Fibroblast of lung (primary cell): ENCODE measurements around the gene CHST11. TPM values are rescaled to one million over a fixed set of nuclear protein-coding genes. Genes with fewer than 3 reads are reported as not detected.
A peak's percentile ranks its signal among the peaks of the same experiment; 100 is the strongest.

Experiments
- DNase-seq, 2 donors: peaks; one replicate each; pipeline versions ENCODE4 v3.0.0 to v3.0.0-alpha.2; 2010; ENCODE audit warnings: low read depth in 2 of 2
- H2AFZ ChIP-seq: 2 replicates; pipeline ENCODE4 v1.5.1; 2012; ENCODE audit warnings: low read length, control low read depth, inconsistent platforms
- H3K27ac ChIP-seq: 2 replicates; pipeline ENCODE4 v1.5.1; 2011; ENCODE audit warnings: low read length, control low read depth; ENCODE audit not compliant: insufficient read depth
- H3K27me3 ChIP-seq: 2 replicates; pipeline ENCODE4 v1.5.1; 2011; ENCODE audit warnings: mild to moderate bottlenecking, low read length; ENCODE audit not compliant: control insufficient read depth, insufficient read depth
- H3K36me3 ChIP-seq: 2 replicates; pipeline ENCODE4 v1.5.1; 2011; ENCODE audit warnings: low read length; ENCODE audit not compliant: control insufficient read depth, insufficient read depth
- H3K4me1 ChIP-seq: 2 replicates; pipeline ENCODE4 v1.5.1; 2011; ENCODE audit warnings: low read length; ENCODE audit not compliant: control insufficient read depth, insufficient read depth; ENCODE audit errors: extremely low read depth
- H3K4me2 ChIP-seq: 2 replicates; pipeline ENCODE4 v1.5.1; 2011; ENCODE audit warnings: low read length, control low read depth; ENCODE audit not compliant: insufficient read depth; ENCODE audit errors: extremely low read depth
- H3K4me3 ChIP-seq, 4 experiments: fragments of 200-600 bp in 1 of 4; sonication (generic) in 1 of 4; replicated peaks in 1 of 4; 2 replicates each; pipeline ENCODE4 v1.5.1; 2011 to 2016; ENCODE audit warnings: low read length in 4 of 4, low read depth in 3 of 4, mild to moderate bottlenecking in 3 of 4, control low read depth in 2 of 4, inconsistent platforms in 1 of 4, mixed read lengths in 1 of 4; ENCODE audit not compliant: insufficient read depth in 1 of 4; ENCODE audit errors: control extremely low read depth in 1 of 4
- H3K79me2 ChIP-seq: 2 replicates; pipeline ENCODE4 v1.5.1; 2012; ENCODE audit warnings: mild to moderate bottlenecking, low read length, inconsistent platforms; ENCODE audit not compliant: control insufficient read depth, insufficient read depth
- H3K9ac ChIP-seq: 2 replicates; pipeline ENCODE4 v1.5.1; 2011; ENCODE audit warnings: mild to moderate bottlenecking, low read length, control low read depth; ENCODE audit not compliant: insufficient read depth
- H3K9me3 ChIP-seq: 2 replicates; pipeline ENCODE4 v1.5.1; 2012; ENCODE audit warnings: low read depth, low read length; ENCODE audit not compliant: control insufficient read depth, insufficient read depth
- H4K20me1 ChIP-seq: 2 replicates; pipeline ENCODE4 v1.5.1; 2011; ENCODE audit warnings: low read length; ENCODE audit not compliant: control insufficient read depth, insufficient read depth; ENCODE audit errors: extremely low read depth
- EZH2 ChIP-seq: IDR thresholded peaks from 2 replicates; pipeline ENCODE4 v1.5.1; 2012; ENCODE audit warnings: low read length, control low read depth, mild to moderate bottlenecking; ENCODE audit errors: missing control alignments
- polyA plus RNA-seq, 2 donors: library from polyadenylated mRNA; depleted of rRNA in 1 of 2; stranded (reverse) in 1 of 2; unstranded in 1 of 2; fragments of >200 nt; gene quantifications; 2 replicates each; pipeline ENCODE4 v1.2.1, GENCODE V29; 2011 to 2012; ENCODE audit warnings: missing spikeins in 1 of 2
- total RNA-seq: library from RNA; depleted of rRNA; stranded (reverse); fragments of >200 nt; gene quantifications from 2 replicates; pipeline ENCODE4 v1.2.1, GENCODE V29; 2014
- TF ChIP-seq, protein P1 (sequence below), 2 donors: IDR thresholded peaks in 1 of 2; conservative IDR thresholded peaks in 1 of 2; 1 replicate in 1 of 2; 2 replicates in 1 of 2; pipeline ENCODE4 v1.5.1; 2011 to 2012; ENCODE audit warnings: low read length in 2 of 2, control low read depth in 1 of 2, inconsistent platforms in 1 of 2, low read depth in 1 of 2, mild to moderate bottlenecking in 1 of 2

Gene CHST11
- total and polyA plus RNA-seq, 2 donors (not counting 1 experiment from before 2014, with no cell fraction given), result 3.5 to 9.1 TPM

- no peaks in the 10 kb centered on the region for H3K79me2 ChIP-seq
- peak overlapping the region; percentile 15 for H3K4me2 ChIP-seq
- H3K36me3 ChIP-seq, result no peaks in the 10 kb centered on the region
- H4K20me1 ChIP-seq, result no peaks in the 10 kb centered on the region
- H3K4me1 ChIP-seq, result no peaks in the 10 kb centered on the region
- H3K9me3 ChIP-seq, result no peaks in the 10 kb centered on the region
- TF ChIP-seq, protein P1, sequence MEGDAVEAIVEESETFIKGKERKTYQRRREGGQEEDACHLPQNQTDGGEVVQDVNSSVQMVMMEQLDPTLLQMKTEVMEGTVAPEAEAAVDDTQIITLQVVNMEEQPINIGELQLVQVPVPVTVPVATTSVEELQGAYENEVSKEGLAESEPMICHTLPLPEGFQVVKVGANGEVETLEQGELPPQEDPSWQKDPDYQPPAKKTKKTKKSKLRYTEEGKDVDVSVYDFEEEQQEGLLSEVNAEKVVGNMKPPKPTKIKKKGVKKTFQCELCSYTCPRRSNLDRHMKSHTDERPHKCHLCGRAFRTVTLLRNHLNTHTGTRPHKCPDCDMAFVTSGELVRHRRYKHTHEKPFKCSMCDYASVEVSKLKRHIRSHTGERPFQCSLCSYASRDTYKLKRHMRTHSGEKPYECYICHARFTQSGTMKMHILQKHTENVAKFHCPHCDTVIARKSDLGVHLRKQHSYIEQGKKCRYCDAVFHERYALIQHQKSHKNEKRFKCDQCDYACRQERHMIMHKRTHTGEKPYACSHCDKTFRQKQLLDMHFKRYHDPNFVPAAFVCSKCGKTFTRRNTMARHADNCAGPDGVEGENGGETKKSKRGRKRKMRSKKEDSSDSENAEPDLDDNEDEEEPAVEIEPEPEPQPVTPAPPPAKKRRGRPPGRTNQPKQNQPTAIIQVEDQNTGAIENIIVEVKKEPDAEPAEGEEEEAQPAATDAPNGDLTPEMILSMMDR (conservative IDR thresholded peaks at IDR 0.05 in 1 of 2, IDR thresholded peaks at IDR 0.05 in 1 of 2; ENCODE audit: low read depth in 1 of 2, low read length in 2 of 2), result no peak
- TF ChIP-seq EZH2, result no peak
- peak overlapping the region; percentile 56 for H3K27ac ChIP-seq
- H2AFZ ChIP-seq, result peak overlapping the region; percentile 45
- peak overlapping the region in 1 of 4 experiments; percentile 20 for H3K4me3 ChIP-seq
- H3K27me3 ChIP-seq, result no peaks in the 10 kb centered on the region
- peak; percentile 55 to 78 for DNase-seq
- no peak overlapping the region for H3K9ac ChIP-seq
These were observed 176.0 kb downstream of the CHST11 start for GRCh38 chr12:104632724-104633201.

DNA sequence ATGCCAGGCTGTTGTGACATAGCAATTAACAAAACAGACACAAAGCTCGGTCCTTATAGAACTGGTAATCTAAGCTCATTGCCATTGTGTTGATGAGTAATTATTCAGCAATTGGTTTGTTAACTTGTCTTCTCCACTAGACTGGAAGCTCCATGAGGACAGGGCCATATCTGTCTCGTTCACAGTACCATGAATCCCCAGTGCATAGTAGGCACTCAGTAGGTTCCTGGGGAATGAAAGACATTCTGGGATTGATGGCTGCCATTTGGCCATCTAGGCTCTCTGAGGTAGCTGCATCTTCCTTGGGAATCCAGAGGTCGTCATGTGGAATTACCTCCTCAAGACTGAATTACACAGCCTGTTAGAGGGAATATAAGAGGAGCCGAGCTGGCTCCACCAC is 177.3 kb downstream of the CHST11 start:
- no peaks in the 10 kb centered on the region for H4K20me1 ChIP-seq
- no peak for TF ChIP-seq EZH2
- TF ChIP-seq, protein P1 (conservative IDR thresholded peaks at IDR 0.05 in 1 of 2, IDR thresholded peaks at IDR 0.05 in 1 of 2; ENCODE audit: low read depth in 1 of 2, low read length in 2 of 2), result no peak

GRCh38 chr12:104634852-104635251 is 178.1 kb downstream of the CHST11 start:
- no peak for DNase-seq
- Histone ChIP-seq H3K4me3 (no peak overlapping the region), H4K20me1 (no peaks in the 10 kb centered on the region), H3K27me3 (no peaks in the 10 kb centered on the region), H3K4me1 (no peaks in the 10 kb centered on the region), H3K27ac (no peak overlapping the region), H3K4me2 (no peak overlapping the region), H3K9ac (no peak overlapping the region), H3K36me3 (no peaks in the 10 kb centered on the region), H3K9me3 (no peaks in the 10 kb centered on the region), H2AFZ (no peak overlapping the region), H3K79me2 (no peaks in the 10 kb centered on the region)
- TF ChIP-seq, protein P1 (conservative IDR thresholded peaks at IDR 0.05 in 1 of 2, IDR thresholded peaks at IDR 0.05 in 1 of 2; ENCODE audit: low read depth in 1 of 2, low read length in 2 of 2), result no peak
- no peak for TF ChIP-seq EZH2

More for the DNA sequence above, 177.3 kb downstream of the CHST11 start:
- Histone ChIP-seq H3K27me3 (no peaks in the 10 kb centered on the region), H3K9me3 (no peaks in the 10 kb centered on the region), H3K4me3 (no peak overlapping the region), H3K4me2 (no peak overlapping the region), H3K4me1 (no peaks in the 10 kb centered on the region), H3K27ac (no peak overlapping the region), H3K9ac (no peak overlapping the region), H3K36me3 (no peaks in the 10 kb centered on the region), H2AFZ (no peak overlapping the region), H3K79me2 (no peaks in the 10 kb centered on the region)
- DNase-seq, result no peak
